Endodermal cell (in vitro differentiated cells): ENCODE measurements around the gene BAD. TPM values are rescaled to one million over a fixed set of nuclear protein-coding genes. Genes with fewer than 3 reads are reported as not detected.
A peak's percentile ranks its signal among the peaks of the same experiment; 100 is the strongest.

Experiments used
- DNase-seq: peaks from one replicate; pipeline ENCODE4 v3.0.0-alpha.2; 2017
- H3K27ac ChIP-seq: 2 replicates; pipeline ENCODE4 v1.5.1; 2013; ENCODE audit warnings: mild to moderate bottlenecking, low read depth, low read length, moderate library complexity
- H3K27me3 ChIP-seq: 2 replicates; pipeline ENCODE4 v1.6.1; 2013; ENCODE audit warnings: mild to moderate bottlenecking, low read length, moderate library complexity; ENCODE audit not compliant: insufficient read depth, control insufficient read depth, poor library complexity, severe bottlenecking
- H3K36me3 ChIP-seq: 2 replicates; pipeline ENCODE4 v1.7.0; 2013; ENCODE audit warnings: mild to moderate bottlenecking, low read length, moderate library complexity; ENCODE audit not compliant: control insufficient read depth, insufficient read depth
- H3K4me1 ChIP-seq: one replicate; pipeline ENCODE4 v1.7.0; 2013; ENCODE audit warnings: low read length; ENCODE audit not compliant: control insufficient read depth, insufficient read depth
- H3K4me3 ChIP-seq: 2 replicates; pipeline ENCODE4 v1.5.1; 2013; ENCODE audit warnings: mild to moderate bottlenecking, low read length, moderate library complexity
- H3K9ac ChIP-seq: 2 replicates; pipeline ENCODE4 v1.6.1; 2013; ENCODE audit warnings: mild to moderate bottlenecking, low read length, moderate library complexity; ENCODE audit not compliant: poor library complexity, severe bottlenecking; ENCODE audit errors: extremely low read depth
- H3K9me3 ChIP-seq: 2 replicates; pipeline ENCODE4 v1.6.1; 2013; ENCODE audit warnings: mild to moderate bottlenecking, low read length, moderate library complexity; ENCODE audit not compliant: control insufficient read depth
- H3K27ac Mint-ChIP-seq: 2 replicates; pipeline ENCODE4 v1.8.0; 2020; ENCODE audit warnings: mixed read lengths
- H3K27me3 Mint-ChIP-seq: 2 replicates; pipeline ENCODE4 v1.8.0; 2021; ENCODE audit warnings: mild to moderate bottlenecking, mixed read lengths; ENCODE audit not compliant: insufficient read depth
- H3K36me3 Mint-ChIP-seq: 2 replicates; pipeline ENCODE4 v1.8.0; 2020; ENCODE audit warnings: low read depth, mixed read lengths
- H3K4me1 Mint-ChIP-seq: 2 replicates; pipeline ENCODE4 v1.8.0; 2020; ENCODE audit warnings: mixed read lengths
- H3K4me3 Mint-ChIP-seq: 2 replicates; pipeline ENCODE4 v1.8.0; 2020; ENCODE audit warnings: mild to moderate bottlenecking, moderate library complexity, mixed read lengths
- H3K9me3 Mint-ChIP-seq: 2 replicates; pipeline ENCODE4 v1.8.0; 2020; ENCODE audit warnings: mild to moderate bottlenecking, mixed read lengths
- WGBS, 2 experiments: methylation state at CpG; one replicate each; pipeline versions ENCODE4 v1.1.5 to v1.1.7; 2013; ENCODE audit warnings: missing lambda C conversion rate in 2 of 2, mixed read lengths in 1 of 2; ENCODE audit not compliant: insufficient coverage in 1 of 2, insufficient read length in 1 of 2; 5-methylcytosine and 5-hydroxymethylcytosine counted together
- total RNA-seq, 2 donors: library from RNA; stranded (reverse); fragmentation: NEBNext Ultra II Directional in 1 of 2; extraction: Animal tissue kit (Norgen Biotek cat#: 25700) in 1 of 2; gene quantifications; 2 replicates in 1 of 2; 3 replicates in 1 of 2; pipeline ENCODE4 v1.2.1, GENCODE V29; 2021
- TF ChIP-seq, protein P1 (sequence below): fragments of 200-600 bp; sonication (generic); conservative IDR thresholded peaks from 2 replicates; pipeline ENCODE4 v1.5.0; 2021; ENCODE audit warnings: antibody characterized with exemption, mild to moderate bottlenecking

Gene BAD
- total RNA-seq, 2 donors from 2014 or later: 42.3 to 48.2 TPM

DNA sequence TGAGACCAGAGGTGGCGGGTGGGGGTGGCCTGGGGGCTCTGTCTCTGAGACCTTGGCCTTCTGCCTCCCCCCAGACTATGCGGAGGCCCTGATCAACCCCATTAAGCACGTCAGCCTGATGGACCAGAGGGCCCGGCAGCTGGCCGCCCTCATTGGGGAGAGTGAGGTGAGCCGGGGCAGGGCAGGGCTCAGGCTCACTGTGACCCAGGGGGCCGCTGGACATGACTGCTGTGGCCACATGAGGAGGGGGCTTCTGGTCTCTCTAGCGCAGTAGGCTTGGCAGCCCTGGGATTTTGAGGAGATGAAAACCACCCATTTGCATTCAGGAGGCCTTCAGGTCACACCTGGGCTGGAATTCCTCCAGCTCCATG is 20.5 kb downstream of the BAD start:
- no peaks in the 10 kb centered on the region for H3K4me1 ChIP-seq
- H3K4me3 ChIP-seq: no peak overlapping the region
- Mint-ChIP-seq H3K4me3 (no peak overlapping the region), H3K36me3 (peaks cover 51% of the 10 kb centered on the region), H3K27me3 (no peaks in the 10 kb centered on the region), H3K9me3 (no peaks in the 10 kb centered on the region), H3K4me1 (peaks cover 9% of the 10 kb centered on the region), H3K27ac (no peak overlapping the region)
- H3K27me3 ChIP-seq: no peaks in the 10 kb centered on the region
- TF ChIP-seq, protein P1, sequence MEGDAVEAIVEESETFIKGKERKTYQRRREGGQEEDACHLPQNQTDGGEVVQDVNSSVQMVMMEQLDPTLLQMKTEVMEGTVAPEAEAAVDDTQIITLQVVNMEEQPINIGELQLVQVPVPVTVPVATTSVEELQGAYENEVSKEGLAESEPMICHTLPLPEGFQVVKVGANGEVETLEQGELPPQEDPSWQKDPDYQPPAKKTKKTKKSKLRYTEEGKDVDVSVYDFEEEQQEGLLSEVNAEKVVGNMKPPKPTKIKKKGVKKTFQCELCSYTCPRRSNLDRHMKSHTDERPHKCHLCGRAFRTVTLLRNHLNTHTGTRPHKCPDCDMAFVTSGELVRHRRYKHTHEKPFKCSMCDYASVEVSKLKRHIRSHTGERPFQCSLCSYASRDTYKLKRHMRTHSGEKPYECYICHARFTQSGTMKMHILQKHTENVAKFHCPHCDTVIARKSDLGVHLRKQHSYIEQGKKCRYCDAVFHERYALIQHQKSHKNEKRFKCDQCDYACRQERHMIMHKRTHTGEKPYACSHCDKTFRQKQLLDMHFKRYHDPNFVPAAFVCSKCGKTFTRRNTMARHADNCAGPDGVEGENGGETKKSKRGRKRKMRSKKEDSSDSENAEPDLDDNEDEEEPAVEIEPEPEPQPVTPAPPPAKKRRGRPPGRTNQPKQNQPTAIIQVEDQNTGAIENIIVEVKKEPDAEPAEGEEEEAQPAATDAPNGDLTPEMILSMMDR: no peak
- H3K9me3 ChIP-seq: no peaks in the 10 kb centered on the region
- no peak overlapping the region for H3K9ac ChIP-seq
- peaks cover 50% of the 10 kb centered on the region for H3K36me3 ChIP-seq
- 94 to 97% methylated on average over 8 of the region's 8 CpGs for WGBS, 2 experiments
- H3K27ac ChIP-seq: no peak overlapping the region
- DNase-seq: no peak

DNA sequence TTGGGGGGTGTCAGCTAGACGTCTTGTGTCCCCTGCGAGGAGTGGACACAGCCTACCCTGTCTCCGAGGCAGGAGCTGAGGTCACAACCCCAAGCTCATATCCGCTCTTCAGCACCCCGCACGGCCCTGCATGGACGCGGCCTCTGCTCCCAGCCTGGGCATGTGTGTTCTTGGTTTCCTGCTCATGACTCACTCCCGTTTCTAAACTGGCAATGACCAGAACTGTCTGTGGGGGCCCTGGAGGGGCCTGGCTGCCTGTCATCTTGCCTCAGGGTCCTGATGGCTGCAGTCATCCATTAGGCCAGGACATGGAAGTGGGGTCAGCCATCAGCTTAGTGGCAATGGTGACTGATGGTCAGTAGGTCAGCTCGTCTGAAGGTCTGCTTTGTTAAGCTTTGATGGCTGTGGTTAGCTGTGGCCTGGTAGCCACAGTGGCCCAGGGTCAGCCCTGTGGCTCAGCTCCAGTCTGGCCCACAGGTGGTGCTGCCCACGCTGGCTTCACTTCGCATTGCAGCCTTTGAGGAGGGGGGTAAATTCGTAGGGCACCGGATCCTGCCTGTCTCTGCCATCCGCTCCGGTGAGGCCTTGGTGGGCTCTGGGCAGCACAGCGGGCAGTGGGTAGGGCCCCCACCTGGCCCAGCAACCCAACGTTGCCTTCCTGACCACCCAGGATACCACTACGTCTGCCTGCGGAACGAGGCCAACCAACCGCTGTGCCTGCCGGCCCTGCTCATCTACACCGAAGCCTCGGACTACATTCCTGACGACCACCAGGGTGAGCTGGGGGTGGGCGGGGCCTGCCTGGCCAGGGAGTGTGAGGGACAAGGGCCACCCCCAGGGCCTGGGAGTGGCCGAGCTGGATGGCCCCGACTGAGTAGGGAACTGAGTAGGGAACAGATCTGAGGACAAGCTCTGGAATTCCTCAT is 21.2 kb downstream of the BAD start:
- Histone ChIP-seq H3K36me3 (peaks cover 53% of the 10 kb centered on the region), H3K9me3 (no peaks in the 10 kb centered on the region), H3K9ac (no peak overlapping the region), H3K27ac (no peak overlapping the region), H3K4me1 (no peaks in the 10 kb centered on the region), H3K4me3 (no peak overlapping the region), H3K27me3 (no peaks in the 10 kb centered on the region)
- peaks cover 4% of the 10 kb centered on the region for H3K4me1 Mint-ChIP-seq
- DNase-seq: peak; percentile 76
- H3K9me3 Mint-ChIP-seq: no peaks in the 10 kb centered on the region
- H3K4me3 Mint-ChIP-seq: no peak overlapping the region
- H3K36me3 Mint-ChIP-seq: peaks cover 56% of the 10 kb centered on the region
- no peaks in the 10 kb centered on the region for H3K27me3 Mint-ChIP-seq
- H3K27ac Mint-ChIP-seq: peak overlapping the region; percentile 30
- TF ChIP-seq, protein P1: peak; percentile 37
- 86 to 87% methylated on average over 19 to 29 of the region's 29 CpGs for WGBS, 2 experiments

DNA sequence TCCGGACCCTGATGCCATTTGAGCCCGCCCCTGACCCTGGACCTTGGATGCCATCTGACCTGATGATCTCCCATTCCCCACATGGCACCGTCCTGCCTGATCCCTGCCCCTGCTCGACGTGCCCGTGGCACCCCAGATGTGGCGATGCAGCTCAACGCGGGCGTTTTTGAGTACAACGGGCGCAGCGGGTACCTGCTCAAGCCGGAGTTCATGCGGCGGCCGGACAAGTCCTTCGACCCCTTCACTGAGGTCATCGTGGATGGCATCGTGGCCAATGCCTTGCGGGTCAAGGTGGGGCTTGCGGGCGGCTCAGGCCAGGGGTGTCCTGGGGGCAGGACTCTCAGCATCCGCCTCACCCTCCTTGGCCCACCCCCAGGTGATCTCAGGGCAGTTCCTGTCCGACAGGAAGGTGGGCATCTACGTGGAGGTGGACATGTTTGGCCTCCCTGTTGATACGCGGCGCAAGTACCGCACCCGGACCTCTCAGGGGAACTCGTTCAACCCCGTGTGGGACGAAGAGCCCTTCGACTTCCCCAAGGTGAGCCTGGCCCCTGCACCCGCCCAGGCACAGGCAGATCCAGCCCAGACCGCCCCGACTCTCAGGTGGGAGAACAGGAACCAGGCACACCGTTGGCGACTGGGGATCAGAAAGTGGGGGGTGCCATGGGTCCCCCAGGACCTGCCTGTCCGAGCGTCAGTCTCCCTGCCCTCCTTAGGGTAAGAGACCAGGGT is 22.0 kb downstream of the BAD start:
- TF ChIP-seq, protein P1: no peak
- Mint-ChIP-seq H3K27me3 (no peaks in the 10 kb centered on the region), H3K9me3 (no peaks in the 10 kb centered on the region), H3K4me1 (no peaks in the 10 kb centered on the region), H3K36me3 (peaks cover 59% of the 10 kb centered on the region), H3K4me3 (no peak overlapping the region), H3K27ac (no peak overlapping the region)
- no peak overlapping the region for H3K4me3 ChIP-seq
- H3K36me3 ChIP-seq: peaks cover 56% of the 10 kb centered on the region
- DNase-seq: no peak
- no peaks in the 10 kb centered on the region for H3K9me3 ChIP-seq
- 94 to 97% methylated on average over 36 to 42 of the region's 42 CpGs for WGBS, 2 experiments
- H3K27me3 ChIP-seq: no peaks in the 10 kb centered on the region
- no peaks in the 10 kb centered on the region for H3K4me1 ChIP-seq
- H3K27ac ChIP-seq: no peak overlapping the region
- no peak overlapping the region for H3K9ac ChIP-seq
